Breast epithelium (tissue), 4 donors: ENCODE results near the gene LGALS8. TPM values are rescaled to one million over a fixed set of nuclear protein-coding genes. Genes with fewer than 3 reads are reported as not detected.

Experiments
- DNase-seq, 2 donors: peaks; one replicate each; pipeline ENCODE4 v3.0.0-alpha.2; 2019; ENCODE audit warnings: low spot score in 2 of 2
- H3K27ac ChIP-seq, 2 donors: fragments of 200-600 bp; sonication (generic) in 1 of 2; one replicate each; pipeline ENCODE4 v1.5.1; 2016 to 2019; ENCODE audit warnings: mild to moderate bottlenecking in 1 of 2
- H3K27me3 ChIP-seq, 2 donors: fragments of 200-600 bp; sonication (generic) in 1 of 2; one replicate each; pipeline versions ENCODE4 v1.5.1 to v1.6.0; 2017 to 2019; ENCODE audit warnings: control low read depth in 1 of 2, mild to moderate bottlenecking in 1 of 2
- H3K36me3 ChIP-seq: fragments of 200-600 bp; one replicate; pipeline ENCODE4 v1.5.1; 2019
- H3K4me1 ChIP-seq, 2 donors: fragments of 200-600 bp; sonication (generic); one replicate each; pipeline ENCODE4 v1.5.1; 2016 to 2019; ENCODE audit warnings: control low read depth in 1 of 2
- H3K4me3 ChIP-seq, 3 donors: fragments of 200-600 bp; sonication (generic); 1 replicate in 2 of 3; 2 replicates in 1 of 3; pipeline ENCODE4 v1.5.1; 2016 to 2019; ENCODE audit warnings: mild to moderate bottlenecking in 3 of 3, moderate library complexity in 2 of 3
- H3K9me3 ChIP-seq, 2 donors: fragments of 200-600 bp; sonication (generic) in 1 of 2; one replicate each; pipeline ENCODE4 v1.5.1; 2016 to 2019; ENCODE audit warnings: control low read depth in 1 of 2
- POLR2A ChIP-seq: fragments of 450-650 bp; IDR thresholded peaks from one replicate; pipeline ENCODE4 v1.6.1; 2016; ENCODE audit warnings: antibody characterized with exemption, mild to moderate bottlenecking, moderate library complexity
- POLR2AphosphoS5 ChIP-seq, 3 donors: sonication (generic); formaldehyde crosslinking; IDR thresholded peaks; one replicate each; pipeline ENCODE4 v1.6.1; 2017; ENCODE audit warnings: antibody characterized with exemption in 3 of 3
- intact Hi-C: fragments of 100-400 bp; cut with DNase I; formaldehyde crosslinking; loops from one replicate; pipeline ENCODE4 v1.15.1; 2023; ENCODE audit warnings: low total_unique reads
- total RNA-seq, 3 donors: library from RNA; depleted of rRNA; stranded (reverse); fragments of >200 nt; gene quantifications; one replicate each; pipeline ENCODE4 v1.1.0, GENCODE V29; 2016
- TF ChIP-seq, protein P1 (sequence below), 3 donors: fragments of 450-650 bp; IDR thresholded peaks; one replicate each; pipeline ENCODE4 v1.5.1; 2016 to 2017; ENCODE audit warnings: antibody characterized with exemption in 3 of 3, mild to moderate bottlenecking in 3 of 3, moderate library complexity in 3 of 3

LGALS8 gene
- total RNA-seq, 3 donors from 2014 or later: 70.2 to 119 (median 96.4) TPM

DNA sequence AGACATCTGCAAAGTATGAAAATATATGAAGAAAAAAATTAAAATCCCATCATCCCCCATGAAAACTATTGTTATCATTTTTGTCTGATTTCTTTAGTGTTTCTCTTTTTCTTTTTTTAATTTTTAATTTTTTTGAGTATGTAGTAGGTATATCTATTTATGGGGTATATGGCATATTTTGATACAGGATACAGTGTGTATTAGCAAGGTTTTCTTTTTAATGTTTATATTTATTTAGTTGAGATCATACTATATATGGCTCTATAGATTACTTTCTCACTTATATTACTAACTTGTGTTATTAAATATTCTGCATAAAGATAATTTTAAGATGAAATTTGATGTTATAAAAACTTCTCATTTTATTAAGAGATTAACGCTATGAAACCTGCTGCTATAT is 11.4 kb downstream of the LGALS8 start:
- Histone ChIP-seq H3K27ac (no peak overlapping the region), H3K9me3 (no peaks in the 10 kb centered on the region), H3K4me3 (no peak overlapping the region), H3K4me1 (no peaks in the 10 kb centered on the region), H3K27me3 (no peaks in the 10 kb centered on the region), H3K36me3 (no peaks in the 10 kb centered on the region)
- intact Hi-C loops: no loop called here
- DNase-seq: no peak
- TF ChIP-seq POLR2A (no peak), POLR2AphosphoS5 (IDR thresholded peaks at IDR 0.05) (no peak)
- TF ChIP-seq, protein P1, sequence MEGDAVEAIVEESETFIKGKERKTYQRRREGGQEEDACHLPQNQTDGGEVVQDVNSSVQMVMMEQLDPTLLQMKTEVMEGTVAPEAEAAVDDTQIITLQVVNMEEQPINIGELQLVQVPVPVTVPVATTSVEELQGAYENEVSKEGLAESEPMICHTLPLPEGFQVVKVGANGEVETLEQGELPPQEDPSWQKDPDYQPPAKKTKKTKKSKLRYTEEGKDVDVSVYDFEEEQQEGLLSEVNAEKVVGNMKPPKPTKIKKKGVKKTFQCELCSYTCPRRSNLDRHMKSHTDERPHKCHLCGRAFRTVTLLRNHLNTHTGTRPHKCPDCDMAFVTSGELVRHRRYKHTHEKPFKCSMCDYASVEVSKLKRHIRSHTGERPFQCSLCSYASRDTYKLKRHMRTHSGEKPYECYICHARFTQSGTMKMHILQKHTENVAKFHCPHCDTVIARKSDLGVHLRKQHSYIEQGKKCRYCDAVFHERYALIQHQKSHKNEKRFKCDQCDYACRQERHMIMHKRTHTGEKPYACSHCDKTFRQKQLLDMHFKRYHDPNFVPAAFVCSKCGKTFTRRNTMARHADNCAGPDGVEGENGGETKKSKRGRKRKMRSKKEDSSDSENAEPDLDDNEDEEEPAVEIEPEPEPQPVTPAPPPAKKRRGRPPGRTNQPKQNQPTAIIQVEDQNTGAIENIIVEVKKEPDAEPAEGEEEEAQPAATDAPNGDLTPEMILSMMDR (IDR thresholded peaks at IDR 0.05): no peak

DNA sequence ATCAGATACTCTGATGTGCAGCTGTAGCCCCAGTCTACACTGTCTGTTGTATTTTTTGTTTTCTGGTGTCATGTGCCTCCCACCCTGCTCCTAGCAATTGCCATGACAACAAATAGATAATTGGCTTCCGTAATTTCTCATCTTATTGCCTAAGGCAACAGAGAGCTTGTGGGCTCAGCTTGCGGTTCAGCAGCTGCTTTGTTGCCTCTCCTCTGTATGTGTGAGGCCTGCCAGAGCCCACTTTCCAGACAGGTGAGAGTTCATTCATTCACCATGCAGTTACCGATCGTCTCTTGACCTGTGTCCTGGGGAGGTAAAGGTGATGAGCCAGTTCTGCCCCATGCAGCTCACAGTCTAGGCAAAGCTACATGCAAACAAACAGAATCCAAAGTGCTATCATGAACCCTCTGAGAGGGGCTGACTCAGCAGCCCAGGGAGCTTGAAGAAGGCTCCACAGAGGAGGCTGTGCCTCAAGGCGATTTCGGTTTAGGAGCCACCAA is 11.9 kb downstream of the LGALS8 start:
- Histone ChIP-seq H3K36me3 (no peaks in the 10 kb centered on the region), H3K9me3 (no peaks in the 10 kb centered on the region), H3K4me1 (no peaks in the 10 kb centered on the region), H3K4me3 (no peak overlapping the region), H3K27ac (no peak overlapping the region), H3K27me3 (no peaks in the 10 kb centered on the region)
- intact Hi-C loops: no loop called here
- TF ChIP-seq, protein P1 (IDR thresholded peaks at IDR 0.05): no peak
- TF ChIP-seq POLR2A (no peak), POLR2AphosphoS5 (IDR thresholded peaks at IDR 0.05) (no peak)
- no peak for DNase-seq

DNA sequence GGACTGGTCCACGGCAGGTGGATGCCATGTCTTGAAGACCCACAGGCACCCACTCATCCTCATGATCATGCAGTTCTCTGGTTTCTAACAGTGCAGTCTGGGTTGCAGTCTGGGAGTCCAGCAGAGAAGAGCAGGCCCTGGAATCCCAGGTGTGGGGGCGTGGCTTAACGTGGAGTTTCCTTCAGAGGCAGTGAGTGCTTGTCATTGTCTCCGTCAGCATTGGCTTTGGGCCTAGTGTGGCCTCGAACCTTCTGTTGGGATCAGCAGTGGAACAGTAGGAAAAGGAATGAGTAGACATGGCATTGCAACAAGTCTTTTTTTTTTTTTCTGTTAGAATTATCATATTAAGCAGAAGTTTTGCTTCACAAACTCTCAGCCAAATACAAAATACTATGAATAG is 12.8 kb downstream of the LGALS8 start:
- Histone ChIP-seq H3K9me3 (no peaks in the 10 kb centered on the region), H3K36me3 (no peaks in the 10 kb centered on the region), H3K4me3 (no peak overlapping the region), H3K27me3 (no peaks in the 10 kb centered on the region), H3K4me1 (no peaks in the 10 kb centered on the region), H3K27ac (no peak overlapping the region)
- no peak for DNase-seq
- intact Hi-C loops: no loop called here
- TF ChIP-seq POLR2AphosphoS5 (IDR thresholded peaks at IDR 0.05) (no peak), POLR2A (no peak)
- TF ChIP-seq, protein P1 (IDR thresholded peaks at IDR 0.05): no peak

DNA sequence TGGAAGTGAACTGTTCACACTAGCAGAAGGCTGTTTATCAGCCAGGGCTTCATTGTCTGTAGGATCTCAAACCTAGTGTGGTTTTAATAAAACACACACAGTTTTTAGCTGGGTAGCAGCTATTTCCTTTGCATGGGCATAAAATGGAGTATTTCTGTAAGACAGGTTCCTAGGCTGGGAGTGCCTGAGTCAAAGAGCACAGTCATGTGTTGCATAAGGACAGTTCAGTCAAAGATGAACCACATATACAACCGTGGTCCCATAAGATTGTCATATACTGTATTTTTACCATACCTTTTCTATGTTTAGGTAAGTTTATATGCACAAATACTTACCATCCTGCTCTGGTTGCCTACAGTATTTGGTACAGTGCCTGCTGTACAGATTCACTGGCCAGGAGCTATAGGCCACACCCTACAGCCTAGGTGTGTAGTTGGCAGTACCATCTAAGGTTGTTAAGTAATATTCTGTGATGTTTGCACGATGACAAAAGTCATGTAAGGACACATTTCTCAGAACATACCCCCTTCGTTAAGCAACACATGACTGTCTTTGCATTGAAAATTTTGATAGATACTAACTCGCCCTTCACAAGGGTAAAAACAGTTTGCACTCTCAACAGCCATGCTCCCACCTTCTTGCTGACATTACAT is 17.2 kb downstream of the LGALS8 start:
- DNase-seq: no peak
- Histone ChIP-seq H3K4me1 (no peaks in the 10 kb centered on the region), H3K36me3 (no peaks in the 10 kb centered on the region), H3K27me3 (no peaks in the 10 kb centered on the region), H3K9me3 (no peaks in the 10 kb centered on the region), H3K27ac (no peak overlapping the region), H3K4me3 (no peak overlapping the region)
- TF ChIP-seq POLR2A: no peak
- intact Hi-C loops: no loop called here

DNA sequence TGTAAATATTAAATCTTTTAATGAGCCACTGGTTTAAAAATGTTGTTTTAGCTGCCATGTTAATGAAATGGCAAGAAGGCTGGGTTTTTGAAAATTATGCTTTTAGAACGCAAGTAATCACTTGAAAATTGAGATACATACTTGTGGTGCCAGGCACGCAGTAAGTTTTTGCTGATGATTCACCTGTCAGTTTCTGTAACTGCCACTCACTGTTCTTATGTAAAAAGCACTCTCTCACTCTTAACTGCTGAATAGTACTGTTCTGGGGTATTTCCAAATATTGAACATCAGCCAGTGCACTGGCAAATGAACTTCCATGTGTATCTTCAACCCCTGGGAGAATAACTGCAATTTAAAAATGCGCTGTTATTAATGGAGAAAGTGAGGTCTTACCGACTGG is 17.9 kb downstream of the LGALS8 start:
- Histone ChIP-seq H3K9me3 (no peaks in the 10 kb centered on the region), H3K4me1 (no peaks in the 10 kb centered on the region), H3K36me3 (no peaks in the 10 kb centered on the region), H3K4me3 (no peak overlapping the region), H3K27ac (no peak overlapping the region), H3K27me3 (no peaks in the 10 kb centered on the region)
- DNase-seq: no peak
- TF ChIP-seq POLR2A (no peak), POLR2AphosphoS5 (IDR thresholded peaks at IDR 0.05) (no peak)
- TF ChIP-seq, protein P1 (IDR thresholded peaks at IDR 0.05): no peak
- intact Hi-C loops: no loop called here
